H1 (cell line): ENCODE results near the gene ARHGEF10L. TPM values are rescaled to one million over a fixed set of nuclear protein-coding genes. Genes with fewer than 3 reads are reported as not detected.
"Not testable (repeated sequence)": the region's sequence is repeated elsewhere in the genome, so short reads cannot be mapped to it uniquely, and the experiment has no call there.

Experiments
- CTCF ChIA-PET: fragments of 300-600 bp; sonication (Branson Sonifier 250); formaldehyde crosslinking; loops from one replicate; lab custom pipeline; 2021; ENCODE audit not compliant: partially characterized antibody; lab: Charles Lee
- POLR2A ChIA-PET: fragments of 300-600 bp; sonication (Branson Sonifier 250); formaldehyde crosslinking; loops from one replicate; lab custom pipeline; 2021; ENCODE audit warnings: inconsistent platforms; ENCODE audit not compliant: partially characterized antibody; lab: Charles Lee
- DNase-seq, 2 experiments: peaks; one replicate each; pipeline versions ENCODE4 v3.0.0 to v3.0.0-alpha.2; 2010 to 2022; ENCODE audit warnings: low spot score in 2 of 2, low read depth in 1 of 2, mixed read lengths in 1 of 2
- FAIRE-seq: peaks from 2 replicates; lab custom pipeline; 2011; peaks lifted over from hg19 to GRCh38; lab: Jason Lieb, UNC
- H2AFZ ChIP-seq: 2 replicates; pipeline ENCODE4 v1.8.1; 2012; ENCODE audit warnings: low read length, inconsistent platforms
- H2AK5ac ChIP-seq: 2 replicates; pipeline ENCODE4 v1.6.1; 2013; ENCODE audit warnings: low read depth, low read length
- H2BK120ac ChIP-seq: replicated peaks from 2 replicates; pipeline ENCODE3; 2013; ENCODE audit warnings: low read depth, low read length, inconsistent platforms
- H2BK12ac ChIP-seq: 2 replicates; pipeline ENCODE4 v1.6.1; 2013; ENCODE audit warnings: low read depth, low read length
- H2BK15ac ChIP-seq: 2 replicates; pipeline ENCODE4 v1.6.1; 2013; ENCODE audit warnings: low read length
- H2BK20ac ChIP-seq: 2 replicates; pipeline ENCODE4 v1.6.1; 2013; ENCODE audit warnings: low read length
- H2BK5ac ChIP-seq: 2 replicates; pipeline ENCODE4 v1.6.1; 2013; ENCODE audit warnings: low read depth, low read length
- H3K14ac ChIP-seq: 2 replicates; pipeline ENCODE4 v1.6.1; 2013; ENCODE audit warnings: inconsistent platforms; ENCODE audit not compliant: insufficient read length
- H3K18ac ChIP-seq: 2 replicates; pipeline ENCODE4 v1.6.1; 2013; ENCODE audit warnings: low read length; ENCODE audit errors: extremely low read depth
- H3K23ac ChIP-seq: 2 replicates; pipeline ENCODE4 v1.6.1; 2013; ENCODE audit warnings: inconsistent platforms; ENCODE audit not compliant: insufficient read length
- H3K23me2 ChIP-seq: 2 replicates; pipeline ENCODE4 v1.6.1; 2013; ENCODE audit warnings: low read depth, low read length
- H3K27ac ChIP-seq: 2 replicates; pipeline ENCODE4 v1.6.1; 2011; ENCODE audit warnings: low read depth, low read length, inconsistent platforms
- H3K27me3 ChIP-seq, 4 experiments: replicated peaks in 1 of 4; 1 replicate in 1 of 4; 2 replicates in 3 of 4; pipeline versions ENCODE4 v1.6.1 to v1.8.1; 2011 to 2013; ENCODE audit warnings: low read length in 3 of 4, mild to moderate bottlenecking in 3 of 4, inconsistent platforms in 2 of 4, mixed read lengths in 2 of 4, moderate library complexity in 1 of 4; ENCODE audit not compliant: control insufficient read depth in 3 of 4, insufficient read depth in 3 of 4; ENCODE audit errors: extremely low read depth in 1 of 4
- H3K36me3 ChIP-seq, 4 experiments: 2 replicates each; pipeline versions ENCODE4 v1.6.1 to v1.8.1; 2011 to 2013; ENCODE audit warnings: mild to moderate bottlenecking in 4 of 4, low read length in 3 of 4, moderate library complexity in 2 of 4, control low read depth in 1 of 4, inconsistent platforms in 1 of 4; ENCODE audit not compliant: insufficient read depth in 4 of 4, control insufficient read depth in 2 of 4
- H3K4ac ChIP-seq: replicated peaks from 2 replicates; pipeline ENCODE3; 2013; ENCODE audit warnings: low read length, low read depth, mixed read lengths, inconsistent platforms; ENCODE audit not compliant: insufficient read length
- H3K4me1 ChIP-seq, 4 experiments: replicated peaks in 1 of 4; 1 replicate in 1 of 4; 2 replicates in 3 of 4; pipeline versions ENCODE4 v1.6.1 to v1.8.1; 2011 to 2013; ENCODE audit warnings: low read length in 3 of 4, inconsistent platforms in 2 of 4, mixed read lengths in 1 of 4; ENCODE audit not compliant: insufficient read depth in 4 of 4, control insufficient read depth in 3 of 4
- H3K4me2 ChIP-seq, 2 experiments: 2 replicates each; pipeline versions ENCODE4 v1.6.1 to v1.8.1; 2011 to 2013; ENCODE audit warnings: low read depth in 2 of 2, low read length in 2 of 2, control low read depth in 1 of 2, inconsistent platforms in 1 of 2, mild to moderate bottlenecking in 1 of 2; ENCODE audit not compliant: insufficient read depth in 1 of 2
- H3K4me3 ChIP-seq, 4 experiments: fragments of 200-600, 300-600 bp in 1 of 4; sonication (generic), shearing (Covaris generic), sonication (Bioruptor Twin) in 1 of 4; 2 replicates each; pipeline versions ENCODE4 v1.5.1 to v1.8.1; 2011 to 2016; ENCODE audit warnings: low read length in 4 of 4, low read depth in 3 of 4, control low read depth in 2 of 4, inconsistent platforms in 2 of 4, mild to moderate bottlenecking in 2 of 4, mixed read lengths in 1 of 4, moderate library complexity in 1 of 4; ENCODE audit not compliant: insufficient read depth in 2 of 4; ENCODE audit errors: extremely low read depth in 1 of 4
- H3K56ac ChIP-seq: replicated peaks from 2 replicates; pipeline ENCODE3; 2013; ENCODE audit warnings: low read depth, mild to moderate bottlenecking, mixed read lengths, low read length, inconsistent platforms; ENCODE audit not compliant: insufficient read length
- H3K79me1 ChIP-seq: 2 replicates; pipeline ENCODE4 v1.6.1; 2013; ENCODE audit warnings: low read depth, low read length, control low read depth
- H3K79me2 ChIP-seq, 2 experiments: 2 replicates each; pipeline versions ENCODE4 v1.6.1 to v1.8.1; 2012 to 2013; ENCODE audit warnings: low read length in 2 of 2, mild to moderate bottlenecking in 2 of 2, inconsistent platforms in 1 of 2; ENCODE audit not compliant: insufficient read depth in 2 of 2, control insufficient read depth in 1 of 2
- H3K9ac ChIP-seq, 4 experiments: replicated peaks in 1 of 4; 1 replicate in 1 of 4; 2 replicates in 3 of 4; pipeline versions ENCODE4 v1.6.1 to v1.8.1; 2011 to 2013; ENCODE audit warnings: low read depth in 3 of 4, low read length in 3 of 4, control low read depth in 2 of 4, mild to moderate bottlenecking in 2 of 4, moderate library complexity in 2 of 4, inconsistent platforms in 1 of 4; ENCODE audit errors: extremely low read depth in 1 of 4
- H3K9me3 ChIP-seq, 2 experiments: 2 replicates each; pipeline versions ENCODE4 v1.6.1 to v1.8.1; 2012 to 2013; ENCODE audit warnings: mild to moderate bottlenecking in 2 of 2, moderate library complexity in 2 of 2, control low read depth in 1 of 2, inconsistent platforms in 1 of 2, low read depth in 1 of 2, low read length in 1 of 2, mixed read lengths in 1 of 2; ENCODE audit not compliant: insufficient read depth in 2 of 2
- H4K20me1 ChIP-seq, 2 experiments: replicated peaks in 1 of 2; 2 replicates each; pipeline versions ENCODE3 to v1.8.1; 2011 to 2013; ENCODE audit warnings: inconsistent platforms in 2 of 2, low read length in 2 of 2, mild to moderate bottlenecking in 1 of 2; ENCODE audit not compliant: insufficient read depth in 2 of 2, control insufficient read depth in 1 of 2
- H4K5ac ChIP-seq: 2 replicates; pipeline ENCODE4 v1.6.1; 2013; ENCODE audit warnings: low read length, low read depth, mixed read lengths, inconsistent platforms; ENCODE audit not compliant: insufficient read length
- H4K8ac ChIP-seq: 2 replicates; pipeline ENCODE4 v1.8.0; 2013; ENCODE audit warnings: mild to moderate bottlenecking, moderate library complexity, low read length, inconsistent platforms; ENCODE audit not compliant: insufficient read depth; ENCODE audit errors: extremely low read depth
- H4K91ac ChIP-seq: replicated peaks from 2 replicates; pipeline ENCODE3; 2013; ENCODE audit warnings: low read length, mixed read lengths, inconsistent platforms; ENCODE audit not compliant: insufficient read length
- WGBS, 2 experiments: shearing (Covaris generic) in 1 of 2; methylation state at CpG; one replicate each; pipeline versions ENCODE4 v1.1.6 to v1.1.7; 2013 to 2015; ENCODE audit warnings: low lambda C conversion rate in 2 of 2, mixed read lengths in 2 of 2, inconsistent platforms in 1 of 2, low coverage in 1 of 2, missing lambda C conversion rate in 1 of 2; ENCODE audit not compliant: insufficient replicate concordance in 2 of 2, insufficient coverage in 1 of 2, insufficient read length in 1 of 2; ENCODE audit errors: extremely low coverage in 1 of 2, missing lambda C conversion rate in 1 of 2; 5-methylcytosine and 5-hydroxymethylcytosine counted together
- polyA plus RNA-seq, 7 experiments: library from polyadenylated mRNA; depleted of rRNA in 3 of 7; stranded (reverse) in 5 of 7; unstranded in 2 of 7; fragments of >200 nt in 5 of 7; fragments of 200-250 nt in 2 of 7; gene quantifications; 1 replicate in 5 of 7; 2 replicates in 1 of 7; 4 replicates in 1 of 7; pipeline versions ENCODE4 v1.2.1 to v1.2.3, GENCODE V29; 2011 to 2013; ENCODE audit warnings: missing spikeins in 2 of 7, mixed read lengths in 2 of 7
- total RNA-seq: library from RNA; stranded (reverse); fragmentation: NEBNext Ultra II Directional; extraction: Animal tissue kit (Norgen Biotek cat#: 25700); gene quantifications from 2 replicates; pipeline ENCODE4 v1.2.1, GENCODE V29; 2021

The ARHGEF10L gene
- total and polyA plus RNA-seq, 2 of the 8 experiments (the other 6 are each of a cell fraction or from before 2014, with no cell fraction given), result 33.6 to 39.6 TPM

DNA sequence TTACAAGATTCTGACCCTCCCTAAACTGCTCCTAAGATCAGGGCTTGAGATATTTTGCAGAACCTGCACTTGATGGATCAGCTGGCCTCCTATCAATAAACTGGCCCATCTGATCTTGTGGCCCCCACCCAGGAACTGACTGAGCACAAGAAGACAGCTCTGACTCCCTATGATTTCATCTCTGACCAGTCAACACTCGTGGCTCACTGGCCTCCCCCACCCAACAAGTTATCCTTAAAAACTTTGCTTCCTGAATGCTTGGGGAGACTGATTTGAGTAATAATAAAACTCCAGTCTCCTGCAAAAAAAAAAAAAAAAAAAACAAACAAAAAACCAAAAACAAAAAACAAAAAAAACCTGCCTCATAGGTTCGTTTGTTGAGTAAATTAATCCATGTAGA lies 206.8 kb downstream of the ARHGEF10L start:
- H2BK15ac ChIP-seq, H3K18ac ChIP-seq, H3K14ac ChIP-seq, H2BK12ac ChIP-seq, H2BK120ac ChIP-seq, H3K9ac ChIP-seq, H3K4me1 ChIP-seq, H4K5ac ChIP-seq, DNase-seq, H4K8ac ChIP-seq, H4K20me1 ChIP-seq, H3K4me3 ChIP-seq, POLR2A ChIA-PET, H3K23ac ChIP-seq, H2AK5ac ChIP-seq, H3K4ac ChIP-seq, H2AFZ ChIP-seq, H3K23me2 ChIP-seq, FAIRE-seq, H3K9me3 ChIP-seq, H3K79me2 ChIP-seq, H3K79me1 ChIP-seq, H3K27me3 ChIP-seq, H3K36me3 ChIP-seq, H3K4me2 ChIP-seq, H3K27ac ChIP-seq, H3K56ac ChIP-seq, H2BK20ac ChIP-seq, H2BK5ac ChIP-seq, H4K91ac ChIP-seq: not testable (repeated sequence)
- CTCF ChIA-PET, result interaction anchor here (0.7 to 3.6 kb wide), 9 partner anchors 13 to 765 kb away, joined by 3 to 36 read pairs (median 7); no protein-coding TSS in a partner anchor
- WGBS, 2 experiments, result 72% methylated on average over 2 of the region's 2 CpGs; no CpG with 5 or more reads in 1 of the 2 experiments
